BLaER1 (cell line): Measurements from ENCODE around the gene CHST5.
A peak's percentile ranks its signal among the peaks of the same experiment; 100 is the strongest.
"Not testable (repeated sequence)": the region's sequence is repeated elsewhere in the genome, so short reads cannot be mapped to it uniquely, and the experiment has no call there.

ENCODE experiments used
- H3K27ac ChIP-seq: shearing (Covaris generic); formaldehyde crosslinking; 2 replicates; pipeline ENCODE4 v1.8.1; 2022
- H3K27me3 ChIP-seq: shearing (Covaris generic); formaldehyde crosslinking; 2 replicates; pipeline ENCODE4 v1.8.1; 2022
- H3K36me3 ChIP-seq: shearing (Covaris generic); formaldehyde crosslinking; 2 replicates; pipeline ENCODE4 v1.8.1; 2022
- H3K4me1 ChIP-seq: shearing (Covaris generic); formaldehyde crosslinking; 2 replicates; pipeline ENCODE4 v1.8.1; 2022
- H3K4me2 ChIP-seq: shearing (Covaris generic); formaldehyde crosslinking; 2 replicates; pipeline ENCODE4 v1.8.1; 2022
- H3K4me3 ChIP-seq: shearing (Covaris generic); formaldehyde crosslinking; 2 replicates; pipeline ENCODE4 v1.8.1; 2022
- H3K9ac ChIP-seq: shearing (Covaris generic); formaldehyde crosslinking; 2 replicates; pipeline ENCODE4 v1.8.1; 2022
- H3K9me3 ChIP-seq: shearing (Covaris generic); formaldehyde crosslinking; 2 replicates; pipeline ENCODE4 v1.8.1; 2022
- H4K20me1 ChIP-seq: shearing (Covaris generic); formaldehyde crosslinking; 2 replicates; pipeline ENCODE4 v1.8.1; 2022
- Cebpa-rat ChIP-seq: shearing (Covaris generic); IDR thresholded peaks from 2 replicates; pipeline ENCODE4 v1.8.1; 2022

CHST5 gene

DNA sequence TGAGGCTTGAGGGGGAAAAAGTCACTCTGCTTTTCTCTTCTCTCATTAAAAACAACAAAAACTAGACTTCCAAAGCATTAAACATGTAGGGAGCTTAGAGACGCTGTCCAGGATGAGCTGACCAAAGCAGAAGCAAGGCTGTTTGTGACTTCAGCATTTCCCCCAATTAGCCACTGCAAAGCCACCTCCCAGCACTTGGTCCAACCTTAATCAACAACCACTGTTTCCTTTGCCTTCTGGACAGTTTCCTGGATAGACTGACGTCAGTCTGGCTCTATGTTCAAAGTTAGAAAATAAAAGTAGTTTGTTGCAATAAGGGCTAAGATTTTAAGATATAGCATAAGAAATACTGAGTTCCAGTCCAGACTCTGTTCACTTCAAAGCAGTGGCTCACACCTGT lies 17.0 kb upstream of the CHST5 start:
- H3K9ac ChIP-seq = no peak overlapping the region
- H3K27me3 ChIP-seq = peaks cover 12% of the 10 kb centered on the region; the same call in 1 of the 2 replicates
- no peaks in the 10 kb centered on the region for H4K20me1 ChIP-seq
- no peaks in the 10 kb centered on the region for H3K36me3 ChIP-seq
- no peak overlapping the region for H3K4me2 ChIP-seq
- TF ChIP-seq Cebpa-rat = no peak
- H3K4me1 ChIP-seq = peaks cover 38% of the 10 kb centered on the region
- H3K9me3 ChIP-seq = no peaks in the 10 kb centered on the region
- H3K4me3 ChIP-seq = no peak overlapping the region
- H3K27ac ChIP-seq = no peak overlapping the region

DNA sequence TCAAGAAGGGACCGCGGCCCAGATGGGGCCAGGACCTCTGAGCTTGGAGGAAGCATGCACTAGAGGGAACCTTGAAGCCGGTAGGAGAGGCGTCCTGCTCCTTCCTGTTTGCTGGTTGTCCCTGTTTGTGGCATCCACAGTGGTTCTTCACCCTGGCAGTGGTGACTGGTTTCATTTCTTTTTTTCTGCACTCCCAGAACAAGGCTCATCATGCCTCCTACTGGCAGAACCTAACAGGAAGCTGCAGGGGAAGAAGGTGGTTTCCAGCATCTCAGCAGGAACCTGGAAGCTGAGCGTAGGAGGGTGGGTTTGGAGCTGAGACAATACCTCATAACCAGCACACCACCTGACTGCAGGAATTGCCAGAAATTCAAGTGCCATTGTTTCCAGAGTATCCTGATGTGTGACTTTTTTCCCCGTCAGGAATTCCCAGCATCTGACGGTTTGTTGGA lies 14.3 kb upstream of the CHST5 start:
- peaks cover 29% of the 10 kb centered on the region for H3K4me1 ChIP-seq
- H3K4me2 ChIP-seq = peak overlapping the region; percentile 48
- H3K36me3 ChIP-seq = no peaks in the 10 kb centered on the region
- no peak for TF ChIP-seq Cebpa-rat
- H3K27me3 ChIP-seq = peaks cover 11% of the 10 kb centered on the region; the same call in 1 of the 2 replicates
- H3K27ac ChIP-seq = no peak overlapping the region
- no peak overlapping the region for H3K4me3 ChIP-seq
- H4K20me1 ChIP-seq = no peaks in the 10 kb centered on the region
- no peak overlapping the region for H3K9ac ChIP-seq
- no peaks in the 10 kb centered on the region for H3K9me3 ChIP-seq

DNA sequence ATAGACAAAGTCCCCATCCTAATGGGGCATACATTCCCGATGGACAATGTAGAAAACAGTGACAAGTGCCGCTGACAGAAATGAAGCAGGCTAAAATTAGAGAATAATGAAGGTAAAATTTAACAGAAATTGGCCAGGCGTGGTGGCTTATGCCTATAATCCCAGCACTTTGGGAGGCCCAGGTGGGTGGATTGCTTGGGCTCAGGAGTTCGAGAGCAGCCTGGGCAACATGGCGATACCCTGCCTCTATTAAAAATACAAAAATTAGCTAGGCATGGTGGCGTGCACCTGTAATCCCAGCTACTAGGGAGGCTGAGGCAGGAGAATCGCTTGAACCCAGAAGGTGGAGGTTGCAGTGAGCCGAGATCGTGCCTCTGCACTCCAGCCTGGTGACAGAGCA lies 12.5 kb upstream of the CHST5 start:
- H3K36me3 ChIP-seq, H3K27me3 ChIP-seq, H3K9ac ChIP-seq, H3K9me3 ChIP-seq, H3K27ac ChIP-seq, H3K4me2 ChIP-seq, H3K4me3 ChIP-seq, H4K20me1 ChIP-seq: not testable (repeated sequence)
- H3K4me1 ChIP-seq = peaks cover 21% of the 10 kb centered on the region

DNA sequence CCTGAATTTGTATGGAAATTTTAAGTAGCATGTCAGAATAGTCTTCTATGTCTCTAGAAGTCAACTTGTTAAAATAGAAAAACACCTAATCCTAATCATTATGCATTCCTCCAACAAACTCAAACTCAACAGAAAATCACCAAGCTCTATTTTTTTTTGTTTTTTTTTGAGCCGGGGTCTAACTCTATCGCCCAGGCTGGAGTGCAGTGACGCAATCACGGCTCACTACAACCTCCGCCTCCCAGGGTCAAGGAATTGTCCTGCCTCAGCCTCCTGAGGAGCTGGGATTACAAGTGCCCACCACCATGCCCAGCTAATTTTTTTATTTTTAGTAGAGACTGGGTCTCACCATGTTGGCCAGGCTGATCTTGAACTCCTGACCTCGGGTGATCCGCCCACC lies 10.4 kb upstream of the CHST5 start:
- TF ChIP-seq Cebpa-rat = no peak
- H3K4me1 ChIP-seq = peaks cover 15% of the 10 kb centered on the region
- H3K4me3 ChIP-seq = no peak overlapping the region
- H3K4me2 ChIP-seq = no peak overlapping the region
- H3K9ac ChIP-seq = no peak overlapping the region
- no peak overlapping the region for H3K27ac ChIP-seq
- peaks cover 9% of the 10 kb centered on the region; the same call in 1 of the 2 replicates for H3K36me3 ChIP-seq
- no peaks in the 10 kb centered on the region for H4K20me1 ChIP-seq
- no peaks in the 10 kb centered on the region for H3K27me3 ChIP-seq
- no peaks in the 10 kb centered on the region for H3K9me3 ChIP-seq

GRCh38 chr16:75545879-75546278 lies 10.0 kb upstream of the CHST5 start:
- H3K4me2 ChIP-seq, H3K9ac ChIP-seq, H3K9me3 ChIP-seq, H3K27ac ChIP-seq, H3K4me3 ChIP-seq, H4K20me1 ChIP-seq, H3K27me3 ChIP-seq: not testable (repeated sequence)
- Histone ChIP-seq H3K36me3 (peaks cover 13% of the 10 kb centered on the region; the same call in 1 of the 2 replicates), H3K4me1 (peaks cover 15% of the 10 kb centered on the region)

- not testable (repeated sequence) for H3K27ac ChIP-seq, H4K20me1 ChIP-seq, H3K4me3 ChIP-seq, H3K4me1 ChIP-seq, H3K4me2 ChIP-seq, H3K27me3 ChIP-seq, H3K9ac ChIP-seq, H3K9me3 ChIP-seq
- peaks cover 14% of the 10 kb centered on the region; the same call in 1 of the 2 replicates for H3K36me3 ChIP-seq
Observed at GRCh38 chr16:75542462-75542861, 6.6 kb upstream of the CHST5 start.

DNA sequence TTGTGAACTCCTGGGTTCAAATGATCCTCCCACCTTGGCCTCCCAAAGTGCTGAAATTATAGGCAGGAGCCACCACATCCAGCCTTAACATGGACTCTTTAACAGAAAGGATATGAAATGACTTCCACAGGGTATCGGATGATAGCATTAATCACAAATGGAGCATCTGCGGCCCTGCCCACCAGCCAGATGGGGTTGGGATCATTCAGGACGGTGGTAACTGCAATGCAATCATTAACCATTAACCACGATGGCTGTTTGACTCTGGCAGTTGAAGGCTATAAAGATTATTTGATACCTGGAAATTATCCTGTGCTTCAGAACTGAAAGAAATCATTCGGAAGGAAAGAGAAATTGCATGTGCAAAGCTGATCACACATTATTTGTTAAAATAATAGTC lies 5.3 kb upstream of the CHST5 start:
- no peak overlapping the region for H3K4me2 ChIP-seq
- H4K20me1 ChIP-seq = no peaks in the 10 kb centered on the region
- H3K27ac ChIP-seq = no peak overlapping the region
- peaks cover 14% of the 10 kb centered on the region; the same call in 1 of the 2 replicates for H3K36me3 ChIP-seq
- no peaks in the 10 kb centered on the region for H3K9me3 ChIP-seq
- no peaks in the 10 kb centered on the region for H3K4me1 ChIP-seq
- no peak for TF ChIP-seq Cebpa-rat
- no peak overlapping the region for H3K4me3 ChIP-seq
- H3K9ac ChIP-seq = no peak overlapping the region
- no peaks in the 10 kb centered on the region for H3K27me3 ChIP-seq

GRCh38 chr16:75538882-75539565 lies 3.1 kb upstream of the CHST5 start:
- not testable (repeated sequence) for H3K9me3 ChIP-seq, H3K27ac ChIP-seq, H3K27me3 ChIP-seq, H4K20me1 ChIP-seq, H3K9ac ChIP-seq, H3K36me3 ChIP-seq, H3K4me3 ChIP-seq, H3K4me2 ChIP-seq
- peaks cover 15% of the 10 kb centered on the region for H3K4me1 ChIP-seq

DNA sequence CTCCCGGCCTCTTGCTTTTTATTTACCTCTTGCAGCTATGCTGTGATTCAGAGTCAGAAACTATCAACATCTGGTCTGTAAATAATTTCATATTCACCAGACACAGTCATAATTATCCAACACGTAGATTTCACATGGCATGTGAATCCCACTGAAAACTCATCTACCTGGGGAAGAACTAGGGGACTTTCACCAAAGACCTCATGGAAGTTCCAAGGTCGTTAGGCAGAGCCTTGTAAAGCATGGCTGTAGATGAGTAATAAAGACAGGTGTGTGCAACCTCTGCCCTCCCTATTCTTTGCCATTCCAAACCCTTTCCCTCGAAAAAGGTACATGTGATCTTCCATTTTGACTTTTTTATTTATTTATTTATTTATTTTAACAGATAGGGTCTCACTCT lies 1.9 kb upstream of the CHST5 start:
- no peaks in the 10 kb centered on the region for H4K20me1 ChIP-seq
- no peak for TF ChIP-seq Cebpa-rat
- no peaks in the 10 kb centered on the region for H3K27me3 ChIP-seq
- H3K4me2 ChIP-seq = no peak overlapping the region
- no peak overlapping the region for H3K4me3 ChIP-seq
- H3K9ac ChIP-seq = no peak overlapping the region
- peaks cover 16% of the 10 kb centered on the region for H3K4me1 ChIP-seq
- H3K36me3 ChIP-seq = peaks cover 6% of the 10 kb centered on the region; the same call in 1 of the 2 replicates
- no peaks in the 10 kb centered on the region for H3K9me3 ChIP-seq
- H3K27ac ChIP-seq = no peak overlapping the region

GRCh38 chr16:75535211-75535843 lies 581 bp downstream of the CHST5 start:
- Histone ChIP-seq H3K4me3 (no peak overlapping the region), H4K20me1 (no peaks in the 10 kb centered on the region), H3K9me3 (no peaks in the 10 kb centered on the region), H3K36me3 (no peaks in the 10 kb centered on the region), H3K4me2 (peak overlapping the region; percentile 62), H3K27me3 (no peaks in the 10 kb centered on the region), H3K4me1 (peaks cover 16% of the 10 kb centered on the region), H3K27ac (peak overlapping the region; percentile 51; the same call in 1 of the 2 replicates), H3K9ac (no peak overlapping the region)
- no peak for TF ChIP-seq Cebpa-rat
